ENCODE measurements around the gene NKD1.

- TF ChIP-seq, protein P1, sequence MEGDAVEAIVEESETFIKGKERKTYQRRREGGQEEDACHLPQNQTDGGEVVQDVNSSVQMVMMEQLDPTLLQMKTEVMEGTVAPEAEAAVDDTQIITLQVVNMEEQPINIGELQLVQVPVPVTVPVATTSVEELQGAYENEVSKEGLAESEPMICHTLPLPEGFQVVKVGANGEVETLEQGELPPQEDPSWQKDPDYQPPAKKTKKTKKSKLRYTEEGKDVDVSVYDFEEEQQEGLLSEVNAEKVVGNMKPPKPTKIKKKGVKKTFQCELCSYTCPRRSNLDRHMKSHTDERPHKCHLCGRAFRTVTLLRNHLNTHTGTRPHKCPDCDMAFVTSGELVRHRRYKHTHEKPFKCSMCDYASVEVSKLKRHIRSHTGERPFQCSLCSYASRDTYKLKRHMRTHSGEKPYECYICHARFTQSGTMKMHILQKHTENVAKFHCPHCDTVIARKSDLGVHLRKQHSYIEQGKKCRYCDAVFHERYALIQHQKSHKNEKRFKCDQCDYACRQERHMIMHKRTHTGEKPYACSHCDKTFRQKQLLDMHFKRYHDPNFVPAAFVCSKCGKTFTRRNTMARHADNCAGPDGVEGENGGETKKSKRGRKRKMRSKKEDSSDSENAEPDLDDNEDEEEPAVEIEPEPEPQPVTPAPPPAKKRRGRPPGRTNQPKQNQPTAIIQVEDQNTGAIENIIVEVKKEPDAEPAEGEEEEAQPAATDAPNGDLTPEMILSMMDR (IDR thresholded peaks at IDR 0.05) = no peak
- no peak for TF ChIP-seq POLR2A (IDR thresholded peaks at IDR 0.05)
- TF ChIP-seq POLR2AphosphoS5 (IDR thresholded peaks at IDR 0.05; ENCODE audit: insufficient read depth in 1 of 2, low read depth in 1 of 2) = no peak
Observed at GRCh38 chr16:50676684-50677225, 128.6 kb downstream of the NKD1 start.

Data from vagina (tissue), 2 donors.